Stimulated activated CD8-positive, alpha-beta memory T cell treated with anti-CD3 and anti-CD28 coated beads, Interleukin-7, amount 100 ng/mL, for 48 hours (primary cell): ENCODE results near the gene TEX13D.

Experiments used
- DNase-seq, 2 donors: peaks; one replicate each; pipeline ENCODE4 v3.0.0-alpha.2; 2020; ENCODE audit warnings: low read depth in 1 of 2; ENCODE audit errors: extremely low read depth in 1 of 2

Gene TEX13D

DNA sequence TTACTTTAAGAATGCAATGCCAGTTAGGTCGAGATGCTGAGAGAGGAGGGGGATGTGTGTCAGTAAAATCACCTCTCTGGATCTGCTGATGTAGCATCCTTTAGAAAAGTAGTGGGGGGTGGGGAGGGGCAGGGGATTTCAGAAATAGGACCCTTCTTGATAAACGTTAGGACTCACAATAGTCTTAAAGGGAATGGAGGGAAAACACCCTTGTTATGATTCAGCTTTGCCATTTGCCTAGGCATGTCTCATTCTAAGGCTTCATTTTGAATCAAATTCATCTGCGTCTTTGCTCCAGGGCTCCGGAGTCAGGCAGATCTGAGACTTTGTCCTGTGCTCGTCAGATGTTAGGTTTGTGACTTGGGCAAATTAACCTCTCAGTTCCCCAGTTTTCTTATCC, 14.8 kb downstream of the TEX13D start:
- peak in 1 of 2 donors; percentile 32 for DNase-seq

DNA sequence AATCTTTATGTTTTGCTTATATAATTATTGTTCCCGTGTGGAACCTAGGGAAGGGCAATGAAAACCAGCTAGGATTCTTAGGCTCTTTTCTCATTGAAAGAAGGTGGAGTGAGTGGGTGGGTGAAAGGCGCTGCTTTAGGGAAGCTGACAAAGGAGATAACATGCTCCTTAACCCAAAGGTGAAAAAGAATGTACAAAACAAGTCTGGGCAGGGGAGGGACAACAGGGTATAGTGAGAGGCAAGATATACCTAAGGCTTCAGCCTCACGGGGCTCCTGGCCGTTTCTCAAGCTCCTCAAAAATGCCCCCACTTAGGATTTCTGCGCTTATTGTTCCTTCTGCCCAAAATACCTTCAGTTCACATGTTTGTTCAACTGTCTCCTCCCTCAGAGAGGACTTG, 15.7 kb downstream of the TEX13D start:
- no peak for DNase-seq

DNA sequence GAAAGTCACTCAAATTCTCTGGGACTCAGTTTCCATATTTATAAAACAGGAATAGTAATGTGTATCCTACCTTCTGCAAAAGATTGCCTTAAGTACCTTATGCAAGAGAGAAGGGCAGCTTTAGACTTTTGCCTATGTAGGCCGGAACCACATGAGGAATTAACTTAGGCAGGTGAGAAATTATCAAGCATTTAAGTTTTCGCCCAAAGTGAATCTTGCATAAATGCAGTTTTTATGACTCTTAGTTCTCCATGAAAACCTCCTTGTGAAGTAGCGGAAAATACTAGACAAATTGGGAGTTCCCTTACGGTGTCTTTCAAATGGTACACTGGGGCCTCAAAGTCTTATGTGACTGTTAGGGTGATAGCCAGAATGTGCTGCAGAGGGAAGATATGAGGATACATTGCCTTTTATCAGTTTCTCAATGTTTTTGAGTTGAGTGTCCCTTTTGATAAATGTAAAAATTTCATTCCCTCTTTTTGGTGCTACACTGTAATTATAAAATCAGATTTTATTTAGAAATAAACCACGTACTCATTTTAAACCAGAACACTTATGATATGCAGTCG, 16.5 kb downstream of the TEX13D start:
- no peak for DNase-seq

DNA sequence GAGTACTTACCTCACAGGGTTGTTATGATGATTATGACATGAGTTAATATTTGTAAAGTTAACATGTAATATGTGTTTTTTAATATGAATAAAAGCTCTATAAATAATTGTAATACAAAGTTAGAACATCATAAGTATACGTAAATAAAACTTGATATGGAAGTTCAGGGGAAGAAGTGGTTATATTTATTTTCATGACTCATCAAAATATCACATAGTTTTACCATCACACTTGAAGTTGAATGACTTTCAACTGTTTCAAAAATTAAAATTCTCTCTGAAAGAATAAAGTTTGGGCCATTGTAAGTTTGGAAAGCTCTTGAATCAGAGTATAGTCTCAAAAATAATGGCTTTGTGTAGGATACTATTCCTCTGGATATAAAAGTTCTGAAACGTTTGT, 22.2 kb downstream of the TEX13D start:
- DNase-seq, result no peak

DNA sequence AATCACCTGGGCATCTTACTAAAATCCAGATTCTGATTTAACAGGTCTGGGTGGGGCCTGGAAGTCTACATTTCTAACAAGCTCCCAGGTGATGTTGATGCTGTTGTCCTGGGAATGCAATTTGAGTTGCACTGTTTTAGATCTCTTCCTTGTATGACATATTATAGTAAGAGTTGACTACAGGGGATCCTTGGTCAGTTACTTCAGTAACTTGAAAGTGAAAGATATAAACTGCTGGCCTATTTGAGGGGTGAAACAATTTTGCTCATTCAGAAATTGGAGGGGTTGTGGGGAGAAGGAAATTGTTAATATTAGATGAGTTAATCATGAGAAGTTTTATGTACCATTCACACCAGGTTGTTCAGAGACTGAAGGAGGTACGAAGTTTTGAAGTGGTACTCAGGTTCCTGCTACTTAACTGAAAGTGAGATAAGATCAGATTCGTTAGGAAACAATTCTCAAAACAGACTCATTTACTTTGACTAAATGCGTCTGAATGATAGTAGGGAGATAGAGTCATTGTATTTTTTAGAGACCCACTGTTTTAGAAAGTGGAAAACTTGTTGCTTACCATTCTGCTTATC, 26.4 kb downstream of the TEX13D start:
- DNase-seq, result no peak

DNA sequence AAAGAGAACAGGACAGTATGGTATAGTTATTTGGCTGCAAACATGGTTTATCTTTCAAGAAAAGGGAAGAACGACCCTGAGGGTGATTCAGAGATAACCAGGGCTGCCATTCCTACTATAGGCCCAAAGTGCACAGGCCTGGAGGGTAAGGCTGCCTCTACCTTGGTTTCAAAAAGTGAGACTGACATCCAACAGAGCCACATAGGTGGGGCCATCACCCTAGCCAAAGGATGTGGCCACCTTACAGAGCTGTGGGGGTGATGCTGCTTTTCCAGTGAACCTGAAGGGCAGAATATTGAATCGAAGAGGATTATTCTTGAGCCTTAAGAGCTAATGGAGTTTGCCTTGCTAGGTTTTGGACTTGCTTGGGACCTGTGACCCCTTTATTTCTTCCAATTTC, 29.6 kb downstream of the TEX13D start:
- DNase-seq, result no peak

DNA sequence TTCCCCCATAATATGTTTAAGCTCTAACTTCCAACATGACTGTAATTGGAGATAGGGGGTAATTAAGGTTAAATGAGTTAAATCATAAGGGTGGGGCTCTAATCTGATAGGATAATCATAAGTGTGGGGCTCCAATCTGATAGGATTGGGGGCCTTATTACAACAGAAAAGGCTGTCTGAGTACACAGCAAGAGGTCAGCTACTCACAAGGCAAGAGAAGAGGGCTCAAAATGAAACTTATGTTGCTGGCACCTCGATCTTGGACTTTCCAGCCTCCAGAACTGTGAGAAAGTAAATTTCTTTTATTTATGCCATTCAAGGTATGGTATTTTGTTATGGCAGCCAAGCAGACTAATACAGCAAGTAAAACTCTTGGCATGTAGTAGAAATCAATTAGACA, 30.3 kb downstream of the TEX13D start:
- DNase-seq, result no peak

DNA sequence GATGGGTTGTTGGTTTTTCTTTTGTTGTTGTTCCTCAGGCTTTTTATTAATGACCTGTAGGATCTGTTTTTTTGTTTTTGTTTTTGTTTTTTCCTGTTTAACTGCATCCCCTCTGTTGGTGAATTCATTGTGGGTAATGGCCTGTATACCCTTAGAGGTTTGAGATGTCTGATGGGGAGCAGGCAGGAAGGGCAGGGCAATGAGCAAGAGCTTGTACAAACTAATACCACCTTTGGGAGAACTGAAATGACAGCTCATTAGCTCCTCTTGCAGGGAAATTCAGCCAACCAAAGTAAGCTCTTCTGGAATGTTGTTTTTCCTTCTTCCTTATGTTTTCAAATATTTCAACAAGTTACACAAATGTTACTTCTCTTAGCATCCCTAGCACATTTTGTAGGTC, 37.3 kb downstream of the TEX13D start:
- no peak for DNase-seq

DNA sequence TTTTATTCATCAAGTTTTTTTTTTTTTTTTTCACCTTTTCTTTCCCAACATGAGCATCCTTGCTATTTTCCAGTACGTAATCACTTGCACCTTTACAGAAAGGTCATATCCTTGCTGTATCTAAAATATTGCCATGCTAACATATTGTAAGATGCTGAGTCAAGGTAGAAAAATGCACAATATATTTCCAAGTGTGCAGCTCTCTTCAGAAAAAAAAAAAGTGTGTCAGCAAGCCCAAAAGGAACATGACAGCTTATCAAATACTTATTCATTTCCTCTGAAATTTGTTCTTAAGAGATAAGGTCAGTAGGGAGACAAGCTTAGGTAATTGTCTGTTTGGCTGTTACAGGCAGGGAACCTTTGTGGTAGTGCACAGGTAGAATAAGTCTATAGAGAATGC, 40.9 kb downstream of the TEX13D start:
- DNase-seq, result no peak

DNA sequence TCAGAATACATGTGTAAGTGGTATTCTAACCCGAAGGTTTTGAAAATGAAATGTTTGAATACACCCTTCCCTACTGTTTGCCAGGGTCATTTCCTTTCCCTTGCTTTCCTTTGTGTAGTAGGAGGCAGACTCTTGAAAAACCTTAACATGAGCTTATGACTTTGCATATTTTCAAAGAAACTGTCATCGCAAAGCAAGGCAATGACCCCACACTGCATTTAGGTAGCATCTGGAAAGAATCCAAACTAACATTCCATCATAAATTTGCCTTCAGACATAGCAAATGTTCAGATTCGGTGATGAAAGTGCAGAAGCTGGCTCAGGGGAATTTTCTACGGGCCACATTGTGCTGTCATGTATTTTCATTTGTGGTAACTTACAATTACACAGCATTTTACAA, 46.2 kb downstream of the TEX13D start:
- DNase-seq, result no peak

DNA sequence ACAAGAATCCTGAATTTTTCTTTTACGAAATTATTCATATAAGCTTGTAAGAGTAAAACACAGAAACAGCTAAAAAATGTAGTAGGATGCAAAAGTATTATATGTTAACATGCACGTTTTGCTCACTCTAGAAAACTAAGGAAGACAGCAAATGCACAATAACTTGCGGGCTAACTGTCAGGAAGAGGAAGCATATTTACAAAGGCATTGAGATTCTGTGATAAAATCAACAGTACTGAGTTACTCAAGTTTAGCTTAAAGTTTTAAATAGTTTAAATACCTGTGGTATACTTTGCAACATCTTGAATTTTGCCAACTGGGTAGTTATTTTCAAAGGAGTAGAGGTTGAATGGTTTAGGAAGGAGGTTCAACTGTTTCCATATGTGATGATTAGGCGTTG, 50.9 kb downstream of the TEX13D start:
- DNase-seq, result no peak

DNA sequence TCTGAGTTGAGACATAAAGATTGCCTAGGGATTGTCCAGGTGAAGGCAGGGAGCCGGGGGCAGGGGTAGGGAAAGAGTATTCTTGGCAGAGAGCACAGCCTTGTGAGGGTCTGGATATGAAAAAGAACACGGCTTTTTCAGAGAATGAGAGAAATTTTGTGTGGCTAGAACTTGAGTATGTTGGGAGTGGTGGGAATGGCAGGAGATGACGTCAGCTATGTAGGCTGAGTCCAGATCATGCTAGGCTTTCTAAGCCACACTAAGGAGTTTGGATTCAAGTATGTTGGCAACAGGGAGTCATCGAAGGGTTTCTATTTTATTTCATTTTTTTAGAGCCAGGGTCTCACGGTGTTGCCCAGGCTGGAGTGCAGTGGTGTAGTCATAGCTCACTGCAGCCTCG, 53.9 kb downstream of the TEX13D start:
- no peak for DNase-seq
